Naive B cell (primary cell): ENCODE data around the gene NFIA. TPM values are rescaled to one million over a fixed set of nuclear protein-coding genes. Genes with fewer than 3 reads are reported as not detected.

ENCODE experiments used
- ATAC-seq, 2 donors: fragments of 150-1000 bp; cut with Tn5 transposase; 2 replicates each; pipeline ENCODE4 v1.10.0; 2021; ENCODE audit warnings: low read depth in 2 of 2, mild to moderate bottlenecking in 2 of 2, moderate library complexity in 2 of 2
- DNase-seq: peaks from one replicate; pipeline ENCODE4 v3.0.0; 2022
- H3K27ac Mint-ChIP-seq, 6 donors: one replicate each; pipeline ENCODE4 v1.8.0; 2020 to 2022; ENCODE audit warnings: mild to moderate bottlenecking in 6 of 6, mixed read lengths in 6 of 6, moderate library complexity in 5 of 6, inconsistent platforms in 2 of 6
- H3K27me3 Mint-ChIP-seq, 3 donors: one replicate each; pipeline ENCODE4 v1.8.0; 2021 to 2022; ENCODE audit warnings: mixed read lengths in 3 of 3, mild to moderate bottlenecking in 1 of 3
- H3K36me3 Mint-ChIP-seq, 2 donors: one replicate each; pipeline ENCODE4 v1.8.0; 2020 to 2022; ENCODE audit warnings: mixed read lengths in 2 of 2, inconsistent platforms in 1 of 2, mild to moderate bottlenecking in 1 of 2
- H3K4me1 Mint-ChIP-seq, 3 donors: one replicate each; pipeline ENCODE4 v1.8.0; 2020 to 2022; ENCODE audit warnings: mixed read lengths in 3 of 3, inconsistent platforms in 1 of 3, mild to moderate bottlenecking in 1 of 3, moderate library complexity in 1 of 3
- H3K4me3 Mint-ChIP-seq, 8 donors: one replicate each; pipeline ENCODE4 v1.8.0; 2020 to 2022; ENCODE audit warnings: mild to moderate bottlenecking in 8 of 8, mixed read lengths in 8 of 8, moderate library complexity in 8 of 8, inconsistent platforms in 2 of 8
- H3K9me3 Mint-ChIP-seq, 7 donors: one replicate each; pipeline ENCODE4 v1.8.0; 2020 to 2022; ENCODE audit warnings: mixed read lengths in 7 of 7, mild to moderate bottlenecking in 5 of 7, inconsistent platforms in 2 of 7, moderate library complexity in 1 of 7
- polyA plus RNA-seq, 6 donors: library from polyadenylated mRNA; unstranded; fragments of 300-500 nt; fragmentation: Illumina TruSeq; gene quantifications; one replicate each; pipeline ENCODE4 v1.2.3, GENCODE V29; 2021; ENCODE audit warnings: low read depth in 6 of 6

NFIA gene
- polyA plus RNA-seq, 6 donors from 2014 or later = 0.77 to 5.7 (median 1.4) TPM

DNA sequence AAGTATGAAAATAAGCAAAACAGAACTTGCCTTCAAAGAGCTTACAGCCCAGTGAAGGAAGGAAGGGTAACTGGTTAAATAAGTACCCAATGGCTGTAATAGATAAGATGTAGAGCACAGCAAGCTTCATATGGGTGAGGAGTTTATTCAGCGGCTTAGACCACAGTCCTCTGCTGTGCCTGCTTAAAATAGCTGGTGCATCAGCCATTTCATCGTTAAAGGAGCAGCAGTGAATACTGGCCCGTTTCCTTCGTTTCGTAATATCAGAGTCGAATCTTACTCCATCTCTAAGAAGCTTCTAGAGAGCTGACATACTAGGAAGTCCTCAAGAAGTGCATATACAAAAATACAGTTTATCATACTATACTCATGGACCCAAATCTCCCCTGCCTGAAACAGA lies 286.5 kb downstream of the NFIA start:
- no peaks in the 10 kb centered on the region for H3K9me3 Mint-ChIP-seq
- H3K4me3 Mint-ChIP-seq = no peak overlapping the region

GRCh38 chr1:61370177-61370912 lies 288.0 kb downstream of the NFIA start:
- H3K9me3 Mint-ChIP-seq = no peaks in the 10 kb centered on the region
- H3K4me1 Mint-ChIP-seq = no peaks in the 10 kb centered on the region
- peaks cover 0 to 4% (median under 1%) of the 10 kb centered on the region in 3 donors for H3K27me3 Mint-ChIP-seq
- no peaks in the 10 kb centered on the region for H3K36me3 Mint-ChIP-seq
- H3K27ac Mint-ChIP-seq = peak overlapping the region in 1 of 6 donors; percentile 72
- ATAC-seq = no peak
- DNase-seq = no peak
- H3K4me3 Mint-ChIP-seq = no peak overlapping the region

More for the DNA sequence above, 286.5 kb downstream of the NFIA start:
- ATAC-seq (no peak), DNase-seq (no peak)
- peaks cover 0 to 4% (median 0%) of the 10 kb centered on the region in 3 donors for H3K27me3 Mint-ChIP-seq
- no peak overlapping the region for H3K27ac Mint-ChIP-seq
- H3K36me3 Mint-ChIP-seq = no peaks in the 10 kb centered on the region
- H3K4me1 Mint-ChIP-seq = no peaks in the 10 kb centered on the region

- no peaks in the 10 kb centered on the region for H3K4me1 Mint-ChIP-seq
- DNase-seq (no peak), ATAC-seq (no peak)
- no peak overlapping the region for H3K4me3 Mint-ChIP-seq
- H3K36me3 Mint-ChIP-seq = no peaks in the 10 kb centered on the region
- H3K9me3 Mint-ChIP-seq = no peaks in the 10 kb centered on the region
- H3K27me3 Mint-ChIP-seq = peaks cover 0 to 6% (median 4%) of the 10 kb centered on the region in 3 donors
- peak overlapping the region in 1 of 6 donors; percentile 72 for H3K27ac Mint-ChIP-seq
Observed at GRCh38 chr1:61370913-61371279, 288.5 kb downstream of the NFIA start.

GRCh38 chr1:61372944-61373343 lies 290.6 kb downstream of the NFIA start:
- Mint-ChIP-seq H3K36me3 (no peaks in the 10 kb centered on the region), H3K4me1 (no peaks in the 10 kb centered on the region), H3K27me3 (peaks cover 0 to 8% (median 4%) of the 10 kb centered on the region in 3 donors), H3K4me3 (no peak overlapping the region), H3K27ac (no peak overlapping the region), H3K9me3 (no peaks in the 10 kb centered on the region)
- no peak for ATAC-seq
- no peak for DNase-seq

GRCh38 chr1:61374156-61374555 lies 291.8 kb downstream of the NFIA start:
- H3K27ac Mint-ChIP-seq = peak overlapping the region in 1 of 6 donors; percentile 17
- no peak for ATAC-seq
- H3K4me1 Mint-ChIP-seq = no peaks in the 10 kb centered on the region
- H3K36me3 Mint-ChIP-seq = no peaks in the 10 kb centered on the region
- DNase-seq = no peak
- H3K27me3 Mint-ChIP-seq = peaks cover 0 to 8% (median 4%) of the 10 kb centered on the region in 3 donors
- H3K9me3 Mint-ChIP-seq = no peaks in the 10 kb centered on the region
- no peak overlapping the region for H3K4me3 Mint-ChIP-seq

DNA sequence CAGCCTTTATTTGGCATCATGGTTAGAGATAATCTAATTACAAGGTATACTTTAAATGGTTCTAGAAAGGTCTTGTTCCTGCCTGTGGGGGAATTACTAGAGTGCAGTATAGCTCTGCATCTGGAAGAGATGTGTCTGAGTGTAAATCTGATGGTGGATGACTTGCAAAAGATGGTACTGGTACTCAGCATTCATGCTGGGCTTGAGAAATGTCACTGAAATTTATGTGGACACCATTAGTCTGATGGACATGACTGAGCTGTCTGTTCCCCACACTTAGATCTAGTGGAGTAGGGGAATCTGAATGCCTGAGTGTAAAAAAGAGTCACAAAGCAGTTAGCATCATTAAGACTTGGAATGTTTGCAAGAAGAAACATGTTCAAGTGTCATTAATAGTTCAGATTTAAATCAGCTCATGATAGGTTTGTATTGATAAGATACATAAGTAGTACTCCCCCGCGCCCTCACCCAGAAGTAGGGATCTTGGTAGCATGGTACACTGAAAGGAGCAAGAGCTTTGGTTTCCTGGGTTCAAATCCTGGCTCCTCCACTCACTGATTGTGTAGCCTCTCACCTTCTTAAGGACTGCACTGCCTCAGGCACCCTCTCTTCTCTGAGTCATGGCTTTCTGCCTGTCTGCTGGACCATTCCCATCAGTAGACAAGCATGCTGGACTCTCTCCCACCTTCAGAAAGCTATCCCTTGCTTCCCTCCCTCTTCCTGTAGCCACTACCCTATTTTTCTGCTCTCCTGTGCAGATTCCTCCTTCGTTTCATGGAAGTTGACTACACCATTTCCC lies 292.9 kb downstream of the NFIA start:
- Mint-ChIP-seq H3K4me3 (no peak overlapping the region), H3K36me3 (no peaks in the 10 kb centered on the region), H3K4me1 (no peaks in the 10 kb centered on the region), H3K27ac (no peak overlapping the region), H3K9me3 (no peaks in the 10 kb centered on the region), H3K27me3 (peaks cover 0 to 8% (median 4%) of the 10 kb centered on the region in 3 donors)
- DNase-seq (no peak), ATAC-seq (no peak)

DNA sequence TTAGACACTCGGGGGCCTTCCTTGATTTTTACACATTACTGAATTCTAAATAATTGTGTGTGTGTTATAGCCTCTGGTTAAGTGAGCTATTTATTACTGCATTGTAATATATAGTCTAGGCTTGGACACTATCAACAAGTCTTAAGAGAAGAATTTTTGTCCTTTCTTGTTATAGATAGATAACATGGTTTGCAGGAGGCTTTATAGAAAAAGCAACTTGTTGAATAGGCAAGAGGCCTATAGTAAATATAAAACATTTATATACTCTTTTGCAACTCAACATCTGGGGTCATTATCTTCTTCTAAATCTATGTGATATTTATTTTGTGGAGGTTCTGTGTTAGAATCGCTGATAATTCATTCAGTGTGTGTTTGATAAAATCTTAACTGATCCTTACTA lies 293.8 kb downstream of the NFIA start:
- no peak for ATAC-seq
- H3K27me3 Mint-ChIP-seq = peaks cover 0 to 8% (median 4%) of the 10 kb centered on the region in 3 donors

GRCh38 chr1:61377242-61377958 lies 295.0 kb downstream of the NFIA start:
- ATAC-seq (no peak), DNase-seq (no peak)
- H3K4me3 Mint-ChIP-seq = no peak overlapping the region
- no peaks in the 10 kb centered on the region for H3K36me3 Mint-ChIP-seq
- no peaks in the 10 kb centered on the region for H3K9me3 Mint-ChIP-seq
- H3K4me1 Mint-ChIP-seq = no peaks in the 10 kb centered on the region
- no peak overlapping the region for H3K27ac Mint-ChIP-seq
- peaks cover 0 to 8% (median 0%) of the 10 kb centered on the region in 3 donors for H3K27me3 Mint-ChIP-seq

More for the DNA sequence above, 293.8 kb downstream of the NFIA start:
- no peaks in the 10 kb centered on the region for H3K9me3 Mint-ChIP-seq
- H3K4me3 Mint-ChIP-seq = no peak overlapping the region
- H3K27ac Mint-ChIP-seq = no peak overlapping the region
- H3K4me1 Mint-ChIP-seq = no peaks in the 10 kb centered on the region
- no peaks in the 10 kb centered on the region for H3K36me3 Mint-ChIP-seq
- no peak for DNase-seq

DNA sequence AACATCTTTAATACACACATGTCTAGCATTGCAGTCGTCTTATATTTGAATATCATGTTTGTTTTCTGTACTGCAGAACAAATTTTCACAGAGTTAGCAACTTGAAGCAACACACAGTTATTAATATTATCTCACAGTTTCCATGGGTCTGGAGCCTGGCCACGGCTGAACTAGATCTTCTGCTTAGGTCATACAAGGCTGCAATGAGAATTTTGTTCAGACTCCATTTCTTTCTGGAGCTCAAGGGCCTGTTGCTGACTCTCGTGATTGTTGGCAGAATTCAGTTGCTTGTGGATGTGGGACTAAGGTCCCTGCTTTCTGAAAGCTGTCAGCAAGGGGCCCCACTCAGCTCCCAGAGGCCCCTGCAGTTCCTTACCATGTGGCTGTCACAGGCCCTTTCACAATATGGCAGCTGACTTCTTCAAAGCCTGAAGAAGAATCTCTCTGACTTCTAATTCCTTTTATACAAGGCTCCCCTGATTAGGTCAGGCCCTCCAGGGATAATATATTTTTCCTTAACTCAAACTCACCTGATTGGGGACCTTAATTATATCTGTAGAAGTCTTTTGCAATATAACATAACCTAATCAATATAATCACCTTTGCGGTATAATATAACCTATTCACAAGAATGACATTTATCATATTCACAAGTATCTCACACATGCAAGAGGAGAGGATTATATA lies 296.3 kb downstream of the NFIA start:
- H3K4me3 Mint-ChIP-seq = no peak overlapping the region
- no peaks in the 10 kb centered on the region for H3K4me1 Mint-ChIP-seq
- DNase-seq = no peak
- no peaks in the 10 kb centered on the region for H3K36me3 Mint-ChIP-seq
- ATAC-seq = no peak
- H3K27ac Mint-ChIP-seq = no peak overlapping the region
- H3K9me3 Mint-ChIP-seq = no peaks in the 10 kb centered on the region
- peaks cover 0 to 8% (median 0%) of the 10 kb centered on the region in 3 donors for H3K27me3 Mint-ChIP-seq

GRCh38 chr1:61379693-61380092 lies 297.3 kb downstream of the NFIA start:
- no peak for ATAC-seq
- Mint-ChIP-seq H3K27me3 (peaks cover 0 to 8% (median 0%) of the 10 kb centered on the region in 3 donors), H3K36me3 (no peaks in the 10 kb centered on the region), H3K4me3 (no peak overlapping the region), H3K4me1 (no peaks in the 10 kb centered on the region), H3K9me3 (no peaks in the 10 kb centered on the region), H3K27ac (no peak overlapping the region)
- DNase-seq = no peak

GRCh38 chr1:61380561-61380960 lies 298.2 kb downstream of the NFIA start:
- H3K4me1 Mint-ChIP-seq = no peaks in the 10 kb centered on the region
- DNase-seq (no peak), ATAC-seq (no peak)
- H3K9me3 Mint-ChIP-seq = no peaks in the 10 kb centered on the region
- no peak overlapping the region for H3K4me3 Mint-ChIP-seq
- no peaks in the 10 kb centered on the region for H3K36me3 Mint-ChIP-seq
- no peak overlapping the region for H3K27ac Mint-ChIP-seq
- H3K27me3 Mint-ChIP-seq = peaks cover 0 to 5% (median 0%) of the 10 kb centered on the region in 3 donors

DNA sequence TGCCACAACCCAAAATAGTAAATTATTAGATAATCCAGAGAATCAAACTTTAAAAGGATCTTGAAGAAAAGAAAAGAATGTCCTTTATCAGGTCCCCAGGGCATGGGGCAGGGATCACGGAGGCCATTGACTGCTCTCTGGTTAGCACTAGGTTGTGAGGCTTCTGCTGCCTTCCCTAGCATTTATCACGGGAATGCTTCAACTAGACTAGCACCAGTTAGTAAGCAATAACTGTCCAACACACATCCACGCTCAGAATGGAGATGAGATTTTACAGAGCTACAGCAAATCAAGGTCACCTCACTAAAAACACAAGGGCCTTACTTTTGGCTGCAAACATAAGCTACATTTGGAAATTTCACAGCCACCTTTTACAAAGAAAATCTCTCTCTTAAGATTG lies 304.0 kb downstream of the NFIA start:
- DNase-seq (no peak), ATAC-seq (no peak)
- no peak overlapping the region for H3K4me3 Mint-ChIP-seq
- no peaks in the 10 kb centered on the region for H3K4me1 Mint-ChIP-seq
- H3K9me3 Mint-ChIP-seq = peaks cover 0 to 2% (median 0%) of the 10 kb centered on the region in 7 donors
- H3K27ac Mint-ChIP-seq = peak overlapping the region in 1 of 6 donors; percentile 20
- no peaks in the 10 kb centered on the region for H3K36me3 Mint-ChIP-seq
- H3K27me3 Mint-ChIP-seq = no peaks in the 10 kb centered on the region

DNA sequence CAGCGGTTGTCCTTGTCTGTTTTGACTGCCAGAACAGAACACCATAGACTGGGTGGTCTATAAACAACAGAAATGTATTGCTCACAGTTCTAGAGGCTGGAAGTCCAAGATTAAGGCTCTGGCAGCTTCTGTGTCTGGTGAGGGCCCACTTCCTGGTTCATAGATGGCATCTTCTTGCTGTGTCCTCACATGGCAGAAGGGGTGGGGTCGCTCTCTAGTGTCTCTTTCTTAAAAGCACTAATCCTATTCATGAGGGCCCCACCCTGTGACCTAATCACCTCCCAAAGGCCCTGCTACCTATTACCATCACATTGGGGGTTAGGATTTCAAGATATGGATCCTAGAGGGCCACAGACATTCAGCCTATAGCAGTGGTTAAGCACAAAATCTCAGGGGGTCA lies 304.4 kb downstream of the NFIA start:
- Mint-ChIP-seq H3K9me3 (peaks cover 0 to 2% (median 0%) of the 10 kb centered on the region in 7 donors), H3K36me3 (no peaks in the 10 kb centered on the region), H3K4me1 (no peaks in the 10 kb centered on the region), H3K27me3 (no peaks in the 10 kb centered on the region), H3K4me3 (no peak overlapping the region), H3K27ac (no peak overlapping the region)
- no peak for DNase-seq
- ATAC-seq = no peak
